CD14-positive monocyte (primary cell): Measurements from ENCODE around the gene TPPP2. TPM values are rescaled to one million over a fixed set of nuclear protein-coding genes. Genes with fewer than 3 reads are reported as not detected.
A peak's percentile ranks its signal among the peaks of the same experiment; 100 is the strongest.

Experiments used
- DNase-seq, 3 donors: peaks; one replicate each; pipeline ENCODE4 v3.0.0-alpha.2; 2011 to 2022
- H2AFZ ChIP-seq: 2 replicates; pipeline ENCODE4 v1.6.0; 2012; ENCODE audit warnings: mild to moderate bottlenecking, low read depth, low read length, inconsistent platforms; ENCODE audit not compliant: insufficient read depth, poor library complexity, severe bottlenecking
- H3K27ac ChIP-seq, 2 donors: 1 replicate in 1 of 2; 2 replicates in 1 of 2; pipeline ENCODE4 v1.5.1; 2012 to 2013; ENCODE audit warnings: low read length in 2 of 2, control low read depth in 1 of 2, inconsistent platforms in 1 of 2, low read depth in 1 of 2, mild to moderate bottlenecking in 1 of 2
- H3K27me3 ChIP-seq, 2 donors: one replicate each; pipeline versions ENCODE4 v1.6.0 to v1.6.1; 2011 to 2013; ENCODE audit warnings: low read length in 2 of 2; ENCODE audit not compliant: control insufficient read depth in 2 of 2, insufficient read depth in 2 of 2
- H3K36me3 ChIP-seq, 2 donors: replicated peaks in 1 of 2; 1 replicate in 1 of 2; 2 replicates in 1 of 2; pipeline versions ENCODE4 v1.5.1 to v1.6.1; 2012 to 2013; ENCODE audit warnings: low read length in 2 of 2, control low read depth in 1 of 2, inconsistent platforms in 1 of 2, mild to moderate bottlenecking in 1 of 2; ENCODE audit not compliant: insufficient read depth in 2 of 2, control insufficient read depth in 1 of 2
- H3K4me1 ChIP-seq, 2 donors: 1 replicate in 1 of 2; 2 replicates in 1 of 2; pipeline versions ENCODE4 v1.5.1 to v1.6.1; 2012 to 2013; ENCODE audit warnings: low read length in 2 of 2, control low read depth in 1 of 2, inconsistent platforms in 1 of 2, mild to moderate bottlenecking in 1 of 2, moderate library complexity in 1 of 2; ENCODE audit not compliant: insufficient read depth in 2 of 2, control insufficient read depth in 1 of 2
- H3K4me2 ChIP-seq: replicated peaks from 2 replicates; pipeline ENCODE3; 2012; ENCODE audit warnings: low read length, moderate library complexity, mild to moderate bottlenecking; ENCODE audit not compliant: poor library complexity, severe bottlenecking; ENCODE audit errors: extremely low read depth
- H3K4me3 ChIP-seq, 3 experiments: fragments of 200-600 bp in 1 of 3; sonication (generic) in 1 of 3; replicated peaks in 1 of 3; 1 replicate in 2 of 3; 2 replicates in 1 of 3; pipeline ENCODE4 v1.5.1; 2011 to 2013; ENCODE audit warnings: low read length in 3 of 3, mild to moderate bottlenecking in 3 of 3, control low read depth in 2 of 3, low read depth in 2 of 3, inconsistent platforms in 1 of 3, moderate library complexity in 1 of 3
- H3K79me2 ChIP-seq: 2 replicates; pipeline ENCODE4 v1.6.0; 2012; ENCODE audit warnings: mild to moderate bottlenecking, control low read depth, inconsistent platforms, low read length, moderate library complexity; ENCODE audit not compliant: insufficient read depth
- H3K9ac ChIP-seq: 2 replicates; pipeline ENCODE4 v1.6.0; 2017; ENCODE audit warnings: low read length, mild to moderate bottlenecking; ENCODE audit not compliant: insufficient read depth, poor library complexity, severe bottlenecking
- H3K9me3 ChIP-seq, 2 donors: replicated peaks in 1 of 2; 1 replicate in 1 of 2; 2 replicates in 1 of 2; pipeline versions ENCODE4 v1.5.1 to v1.6.1; 2012 to 2013; ENCODE audit warnings: low read length in 2 of 2, control low read depth in 1 of 2; ENCODE audit not compliant: control insufficient read depth in 1 of 2, insufficient read depth in 1 of 2
- H4K20me1 ChIP-seq: 2 replicates; pipeline ENCODE4 v1.6.0; 2012; ENCODE audit warnings: mild to moderate bottlenecking, low read length, control low read depth, moderate library complexity; ENCODE audit not compliant: insufficient read depth
- H3K27ac Mint-ChIP-seq, 7 donors: one replicate each; pipeline ENCODE4 v1.8.0; 2020; ENCODE audit warnings: mild to moderate bottlenecking in 7 of 7, mixed read lengths in 7 of 7, moderate library complexity in 6 of 7, inconsistent platforms in 2 of 7
- H3K27me3 Mint-ChIP-seq, 3 donors: one replicate each; pipeline ENCODE4 v1.8.0; 2021 to 2022; ENCODE audit warnings: low read depth in 3 of 3, mild to moderate bottlenecking in 3 of 3, mixed read lengths in 3 of 3, moderate library complexity in 3 of 3, inconsistent platforms in 1 of 3
- H3K36me3 Mint-ChIP-seq, 2 donors: one replicate each; pipeline ENCODE4 v1.8.0; 2020; ENCODE audit warnings: mixed read lengths in 2 of 2, inconsistent platforms in 1 of 2, mild to moderate bottlenecking in 1 of 2
- H3K4me1 Mint-ChIP-seq: one replicate; pipeline ENCODE4 v1.8.0; 2020; ENCODE audit warnings: mild to moderate bottlenecking, mixed read lengths
- H3K4me3 Mint-ChIP-seq, 2 donors: one replicate each; pipeline ENCODE4 v1.8.0; 2020; ENCODE audit warnings: mild to moderate bottlenecking in 2 of 2, mixed read lengths in 2 of 2, moderate library complexity in 1 of 2
- H3K9me3 Mint-ChIP-seq, 7 donors: one replicate each; pipeline ENCODE4 v1.8.0; 2020 to 2022; ENCODE audit warnings: mixed read lengths in 7 of 7, mild to moderate bottlenecking in 6 of 7, moderate library complexity in 6 of 7, inconsistent platforms in 2 of 7
- CTCF ChIP-seq: fragments of 200-600 bp; IDR thresholded peaks from one replicate; pipeline ENCODE4 v1.8.0; 2022; ENCODE audit warnings: antibody characterized with exemption, mild to moderate bottlenecking
- WGBS: methylation state at CpG from one replicate; pipeline ENCODE4 v1.1.5; 2013; ENCODE audit warnings: missing lambda C conversion rate; ENCODE audit not compliant: insufficient coverage; 5-methylcytosine and 5-hydroxymethylcytosine counted together
- intact Hi-C, 2 donors: fragments of 100-400 bp; cut with micrococcal nuclease; formaldehyde crosslinking; loops; one replicate each; pipeline versions ENCODE4 v1.15.0 to v1.15.1; 2023
- polyA plus RNA-seq, 3 donors: library from polyadenylated mRNA; depleted of rRNA in 1 of 3; unstranded in 2 of 3; stranded (reverse) in 1 of 3; fragments of 300-500 nt in 2 of 3; fragments of >200 nt in 1 of 3; fragmentation: Illumina TruSeq in 2 of 3; gene quantifications; 1 replicate in 2 of 3; 2 replicates in 1 of 3; pipeline ENCODE4 v1.2.3, GENCODE V29; 2012 to 2021

The TPPP2 gene
- polyA plus RNA-seq, 3 donors: not detected

DNA sequence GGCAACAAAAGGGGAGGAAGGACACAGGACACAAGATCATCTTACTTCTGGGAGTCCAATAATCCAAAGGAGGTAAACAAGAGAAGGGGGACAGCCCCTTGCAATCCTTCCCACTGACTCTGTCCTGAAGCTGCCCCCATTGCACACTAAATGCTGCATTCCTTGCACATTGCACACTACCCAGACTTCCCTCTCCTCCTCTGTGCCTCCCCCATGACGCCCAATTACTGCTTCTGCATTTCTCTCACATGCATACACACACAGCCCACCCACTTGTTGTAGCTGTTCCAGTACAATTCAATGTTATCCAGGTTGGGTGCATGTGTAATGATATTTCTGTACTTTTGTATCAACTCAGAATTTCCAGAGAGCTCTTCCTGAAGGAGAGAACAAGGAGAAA, 10.7 kb upstream of the TPPP2 start:
- no peak for DNase-seq
- intact Hi-C loops: loop anchor here (5.0 to 10.0 kb wide), 3 partner anchors 38 to 88 kb away; partner anchors contain the start of gene RNASE8 (in 1 of the 2)
- Mint-ChIP-seq H3K9me3 (peaks cover 0 to 3% (median 0%) of the 10 kb centered on the region in 7 donors), H3K4me3 (no peak overlapping the region), H3K27ac (peak overlapping the region in 1 of 7 donors; percentile 68), H3K27me3 (peaks cover 17 to 20% (median 20%) of the 10 kb centered on the region in 3 donors), H3K36me3 (peaks cover 0 to 6% of the 10 kb centered on the region in 2 donors), H3K4me1 (peaks cover 80% of the 10 kb centered on the region)
- H3K4me1 ChIP-seq: peaks cover 73 to 81% of the 10 kb centered on the region in 2 donors
- peaks cover 2 to 10% of the 10 kb centered on the region in 2 donors for H3K27me3 ChIP-seq
- H3K27ac ChIP-seq: peak overlapping the region in 1 of 2 donors; percentile 6
- H3K4me3 ChIP-seq: no peak overlapping the region
- H2AFZ ChIP-seq: no peak overlapping the region
- no peaks in the 10 kb centered on the region for H3K36me3 ChIP-seq
- peaks cover 2 to 4% of the 10 kb centered on the region in 2 donors for H3K9me3 ChIP-seq
- H3K4me2 ChIP-seq: no peak overlapping the region
- no peaks in the 10 kb centered on the region for H4K20me1 ChIP-seq
- TF ChIP-seq CTCF: no peak
- H3K9ac ChIP-seq: no peak overlapping the region
- no peaks in the 10 kb centered on the region for H3K79me2 ChIP-seq
- no CpG with 5 or more reads among the region's 1 CpG for WGBS

- H3K27me3 Mint-ChIP-seq: peaks cover 33 to 37% (median 34%) of the 10 kb centered on the region in 3 donors
- TF ChIP-seq CTCF: no peak
- DNase-seq: no peak
- Histone ChIP-seq H3K4me3 (no peak overlapping the region), H3K79me2 (no peaks in the 10 kb centered on the region), H3K27ac (no peak overlapping the region), H3K4me1 (peaks cover 71 to 82% of the 10 kb centered on the region in 2 donors), H4K20me1 (no peaks in the 10 kb centered on the region), H3K9me3 (peaks cover 2 to 4% of the 10 kb centered on the region in 2 donors), H3K4me2 (no peak overlapping the region), H3K36me3 (no peaks in the 10 kb centered on the region), H3K9ac (no peak overlapping the region), H2AFZ (no peak overlapping the region), H3K27me3 (peaks cover 14 to 25% of the 10 kb centered on the region in 2 donors)
- peaks cover 77% of the 10 kb centered on the region for H3K4me1 Mint-ChIP-seq
- intact Hi-C loops: no loop called here
- WGBS: 100% methylated on average over 2 of the region's 5 CpGs
- peaks cover 0 to 6% of the 10 kb centered on the region in 2 donors for H3K36me3 Mint-ChIP-seq
- H3K9me3 Mint-ChIP-seq: peaks cover 0 to 3% (median 0%) of the 10 kb centered on the region in 7 donors
- no peak overlapping the region for H3K27ac Mint-ChIP-seq
- H3K4me3 Mint-ChIP-seq: no peak overlapping the region
Observed at GRCh38 chr14:21020977-21021545, 9.0 kb upstream of the TPPP2 start.
